Lung (tissue), 12 donors: Measurements from ENCODE around the gene NIT2. TPM values are rescaled to one million over a fixed set of nuclear protein-coding genes. Genes with fewer than 3 reads are reported as not detected.
"Not testable (repeated sequence)": the region's sequence is repeated elsewhere in the genome, so short reads cannot be mapped to it uniquely, and the experiment has no call there.

ENCODE experiments used
- ATAC-seq: fragments of 200-7000 bp; cut with Tn5 transposase; one replicate; pipeline ENCODE4 v1.9.1; 2020; ENCODE audit warnings: moderate number of reproducible peaks; ENCODE audit not compliant: insufficient read depth, low FRiP score
- DNase-seq, 3 donors: peaks; one replicate each; pipeline ENCODE4 v3.0.0-alpha.2; 2013 to 2017
- H3K27ac ChIP-seq, 2 donors: one replicate each; pipeline ENCODE4 v1.5.1; 2013; ENCODE audit warnings: mild to moderate bottlenecking in 2 of 2, moderate library complexity in 2 of 2, control low read depth in 1 of 2, inconsistent platforms in 1 of 2, low read depth in 1 of 2, low read length in 1 of 2
- H3K27me3 ChIP-seq, 3 donors: one replicate each; pipeline ENCODE4 v1.5.1; 2013; ENCODE audit warnings: low read length in 2 of 3; ENCODE audit not compliant: control insufficient read depth in 3 of 3, insufficient read depth in 3 of 3
- H3K36me3 ChIP-seq, 4 donors: one replicate each; pipeline ENCODE4 v1.5.1; 2013; ENCODE audit warnings: low read length in 4 of 4, mild to moderate bottlenecking in 1 of 4, moderate library complexity in 1 of 4; ENCODE audit not compliant: control insufficient read depth in 4 of 4, insufficient read depth in 4 of 4
- H3K4me1 ChIP-seq, 5 donors: one replicate each; pipeline ENCODE4 v1.5.1; 2013; ENCODE audit warnings: low read length in 5 of 5, mild to moderate bottlenecking in 2 of 5, moderate library complexity in 1 of 5; ENCODE audit not compliant: control insufficient read depth in 5 of 5, insufficient read depth in 5 of 5
- H3K4me3 ChIP-seq: one replicate; pipeline ENCODE4 v1.5.1; 2013; ENCODE audit warnings: mild to moderate bottlenecking, control low read depth, moderate library complexity
- H3K9ac ChIP-seq, 2 donors: one replicate each; pipeline ENCODE4 v1.5.1; 2013; ENCODE audit warnings: low read length in 2 of 2, control low read depth in 1 of 2; ENCODE audit not compliant: insufficient read depth in 1 of 2
- H3K9me3 ChIP-seq, 4 donors: one replicate each; pipeline ENCODE4 v1.5.1; 2013; ENCODE audit warnings: low read length in 3 of 4, mild to moderate bottlenecking in 1 of 4, moderate library complexity in 1 of 4; ENCODE audit not compliant: control insufficient read depth in 4 of 4, insufficient read depth in 3 of 4
- WGBS, 2 donors: extraction: QIAGEN DNeasy Blood & Tissue Kit; methylation state at CpG; one replicate each; pipeline ENCODE4 v1.1.7; 2013; 5-methylcytosine and 5-hydroxymethylcytosine counted together
- polyA plus RNA-seq, 2 donors: library from polyadenylated mRNA; stranded (reverse); fragments of 200-250 nt; gene quantifications; one replicate each; pipeline ENCODE4 v1.2.1, GENCODE V29; 2013
- total RNA-seq, 2 donors: library from RNA; depleted of rRNA in 1 of 2; stranded (reverse); fragments of >200 nt in 1 of 2; gene quantifications; one replicate each; pipeline ENCODE4 v1.2.1, GENCODE V29; 2014 to 2021
- TF ChIP-seq, protein P1 (sequence below): IDR thresholded peaks from 2 replicates; pipeline ENCODE4 v1.5.1; 2012; ENCODE audit warnings: mild to moderate bottlenecking; ENCODE audit errors: control extremely low read depth, extremely low read depth
- donor health status: control.
- donor health status: control.
- donor health status: Bipolar disorder and iron deficiency.
- donor health status: healthy.
- donor health status: DM: yes; HTN: yes; CAD: no.

The NIT2 gene
- total and polyA plus RNA-seq, 4 donors: 20.2 to 42.0 (median 29.3) TPM

DNA sequence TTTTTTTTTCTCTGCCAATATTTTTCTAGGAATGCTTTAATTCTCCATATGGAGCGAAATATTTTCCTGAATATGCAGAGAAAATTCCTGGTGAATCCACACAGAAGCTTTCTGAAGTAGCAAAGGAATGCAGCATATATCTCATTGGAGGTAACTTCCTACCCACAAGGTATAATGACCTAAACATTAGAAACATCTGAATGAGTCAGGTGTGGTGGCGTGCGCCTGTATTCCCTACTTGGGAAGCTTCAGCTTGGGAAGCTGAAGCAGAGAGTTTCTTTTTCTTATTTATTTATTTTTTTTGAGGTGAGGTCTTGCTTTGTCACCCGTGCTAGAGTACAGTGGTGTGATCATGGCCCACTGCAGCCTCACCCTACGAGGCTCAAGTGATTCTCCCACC is 5.2 kb downstream of the NIT2 start:
- no peak overlapping the region for H3K4me3 ChIP-seq
- H3K27ac ChIP-seq: no peak overlapping the region
- peaks cover 8 to 15% (median 12%) of the 10 kb centered on the region in 4 donors for H3K36me3 ChIP-seq
- no peaks in the 10 kb centered on the region for H3K9me3 ChIP-seq
- TF ChIP-seq, protein P1, sequence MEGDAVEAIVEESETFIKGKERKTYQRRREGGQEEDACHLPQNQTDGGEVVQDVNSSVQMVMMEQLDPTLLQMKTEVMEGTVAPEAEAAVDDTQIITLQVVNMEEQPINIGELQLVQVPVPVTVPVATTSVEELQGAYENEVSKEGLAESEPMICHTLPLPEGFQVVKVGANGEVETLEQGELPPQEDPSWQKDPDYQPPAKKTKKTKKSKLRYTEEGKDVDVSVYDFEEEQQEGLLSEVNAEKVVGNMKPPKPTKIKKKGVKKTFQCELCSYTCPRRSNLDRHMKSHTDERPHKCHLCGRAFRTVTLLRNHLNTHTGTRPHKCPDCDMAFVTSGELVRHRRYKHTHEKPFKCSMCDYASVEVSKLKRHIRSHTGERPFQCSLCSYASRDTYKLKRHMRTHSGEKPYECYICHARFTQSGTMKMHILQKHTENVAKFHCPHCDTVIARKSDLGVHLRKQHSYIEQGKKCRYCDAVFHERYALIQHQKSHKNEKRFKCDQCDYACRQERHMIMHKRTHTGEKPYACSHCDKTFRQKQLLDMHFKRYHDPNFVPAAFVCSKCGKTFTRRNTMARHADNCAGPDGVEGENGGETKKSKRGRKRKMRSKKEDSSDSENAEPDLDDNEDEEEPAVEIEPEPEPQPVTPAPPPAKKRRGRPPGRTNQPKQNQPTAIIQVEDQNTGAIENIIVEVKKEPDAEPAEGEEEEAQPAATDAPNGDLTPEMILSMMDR: no peak
- 96 to 98% methylated on average over 5 of the region's 5 CpGs for WGBS, 2 donors
- ATAC-seq (no peak), DNase-seq (no peak)
- no peak overlapping the region for H3K9ac ChIP-seq
- H3K4me1 ChIP-seq: peaks cover 0 to 8% (median 0%) of the 10 kb centered on the region in 5 donors
- H3K27me3 ChIP-seq: no peaks in the 10 kb centered on the region

DNA sequence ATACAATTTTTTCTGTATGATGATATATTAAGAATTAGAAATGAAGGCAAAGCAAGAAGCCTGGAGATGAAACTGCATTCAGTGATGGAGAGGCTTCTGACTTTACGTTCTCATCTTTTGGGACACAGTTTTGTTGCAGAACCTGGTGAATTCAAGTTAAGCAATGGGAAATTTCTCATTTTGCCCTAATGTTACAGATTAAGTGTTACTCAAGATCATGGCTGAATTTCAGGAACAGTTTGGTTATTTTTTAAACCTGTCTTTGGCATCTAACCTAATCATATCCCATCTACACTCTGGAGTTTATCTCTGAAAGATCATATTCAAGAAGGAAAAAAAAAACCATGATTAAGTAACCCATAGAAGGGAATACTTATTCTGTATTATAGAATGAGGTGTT is 6.0 kb downstream of the NIT2 start:
- DNase-seq: no peak
- H3K36me3 ChIP-seq: peaks cover 9 to 17% (median 14%) of the 10 kb centered on the region in 4 donors
- TF ChIP-seq, protein P1: no peak
- no peak overlapping the region for H3K27ac ChIP-seq
- H3K4me3 ChIP-seq: no peak overlapping the region
- H3K27me3 ChIP-seq: no peaks in the 10 kb centered on the region
- ATAC-seq: no peak
- H3K9ac ChIP-seq: no peak overlapping the region
- H3K4me1 ChIP-seq: peaks cover 0 to 2% (median 0%) of the 10 kb centered on the region in 5 donors
- no peaks in the 10 kb centered on the region for H3K9me3 ChIP-seq
- 57 to 95% methylated on average over 1 of the region's 1 CpG for WGBS, 2 donors

DNA sequence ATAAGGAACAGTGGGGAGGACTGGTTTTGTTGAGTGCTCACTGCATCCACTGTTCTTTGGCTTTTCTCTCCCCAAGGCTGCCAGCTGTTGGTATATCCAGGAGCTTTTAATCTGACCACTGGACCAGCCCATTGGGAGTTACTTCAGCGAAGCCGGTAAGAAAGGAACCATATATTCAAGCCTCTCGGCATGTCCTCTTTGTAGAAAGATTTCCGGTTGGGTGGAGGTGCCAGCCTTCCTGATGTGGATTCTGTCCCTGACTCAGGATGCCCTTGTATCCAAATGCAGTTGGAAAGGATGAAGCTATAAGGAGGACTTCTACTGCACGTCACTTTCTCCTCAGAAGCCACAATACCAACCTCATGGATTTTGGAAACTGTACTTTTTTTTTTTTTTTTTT is 14.2 kb downstream of the NIT2 start:
- no peaks in the 10 kb centered on the region for H3K27me3 ChIP-seq
- H3K4me3 ChIP-seq: no peak overlapping the region
- TF ChIP-seq, protein P1: no peak
- 92 to 96% methylated on average over 5 of the region's 5 CpGs for WGBS, 2 donors
- no peaks in the 10 kb centered on the region for H3K4me1 ChIP-seq
- H3K27ac ChIP-seq: no peak overlapping the region
- H3K36me3 ChIP-seq: peaks cover 21 to 42% (median 31%) of the 10 kb centered on the region in 4 donors
- no peak for ATAC-seq
- DNase-seq: no peak
- peaks cover 0 to 6% (median 0%) of the 10 kb centered on the region in 4 donors for H3K9me3 ChIP-seq
- H3K9ac ChIP-seq: no peak overlapping the region

DNA sequence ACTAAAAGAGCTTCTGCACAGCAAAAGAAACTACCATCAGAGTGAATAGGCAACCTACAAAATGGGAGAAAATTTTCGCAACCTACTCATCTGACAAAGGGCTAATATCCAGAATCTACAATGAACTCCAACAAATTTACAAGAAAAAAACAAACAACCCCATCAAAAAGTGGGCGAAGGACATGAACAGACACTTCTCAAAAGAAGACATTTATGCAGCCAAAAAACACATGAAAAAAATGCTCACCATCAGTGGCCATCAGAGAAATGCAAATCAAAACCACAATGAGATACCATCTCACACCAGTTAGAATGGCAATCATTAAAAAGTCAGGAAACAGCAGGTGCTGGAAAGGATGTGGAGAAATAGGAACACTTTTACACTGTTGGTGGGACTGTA is 17.2 kb downstream of the NIT2 start:
- ATAC-seq, H3K4me1 ChIP-seq, DNase-seq, H3K9ac ChIP-seq, H3K27ac ChIP-seq, H3K4me3 ChIP-seq, H3K9me3 ChIP-seq, H3K27me3 ChIP-seq: not testable (repeated sequence)
- H3K36me3 ChIP-seq: peaks cover 26 to 50% (median 37%) of the 10 kb centered on the region in 4 donors
- 80 to 86% methylated on average over 1 to 2 of the region's 2 CpGs for WGBS, 2 donors
